Stimulated activated CD8-positive, alpha-beta memory T cell treated with anti-CD3 and anti-CD28 coated beads, Interleukin-2, amount 100 ng/mL, for 48 hours (primary cell): ENCODE data around the gene SLC25A44.

Source experiments
- DNase-seq, 2 donors: peaks; one replicate each; pipeline ENCODE4 v3.0.0-alpha.2; 2020; ENCODE audit warnings: low read depth in 2 of 2

Gene SLC25A44

GRCh38 chr1:156241311-156241811 is 47.5 kb downstream of the SLC25A44 start:
- no peak for DNase-seq

GRCh38 chr1:156241926-156242325 is 48.0 kb downstream of the SLC25A44 start, which contains the start of gene BGLAP:
Gene BGLAP (plus strand): TSS chr1:156242184. CDS start chr1:156242232, 48 bp downstream.
- no peak for DNase-seq

GRCh38 chr1:156242738-156243137 is 48.8 kb downstream of the SLC25A44 start:
- DNase-seq: no peak

- no peak for DNase-seq
Measured at GRCh38 chr1:156244126-156244525, 50.2 kb downstream of the SLC25A44 start.

GRCh38 chr1:156244712-156245111 is 50.8 kb downstream of the SLC25A44 start:
- DNase-seq: no peak

GRCh38 chr1:156245451-156246232 is 51.7 kb downstream of the SLC25A44 start:
- DNase-seq: no peak

GRCh38 chr1:156246241-156246780 is 52.4 kb downstream of the SLC25A44 start:
- no peak for DNase-seq

GRCh38 chr1:156246781-156247459 is 53.0 kb downstream of the SLC25A44 start:
- no peak for DNase-seq

- no peak for DNase-seq
Measured at GRCh38 chr1:156247460-156248322, 53.8 kb downstream of the SLC25A44 start, which contains the start of gene PAQR6. Gene PAQR6 (minus strand): TSS chr1:156248056. CDS start chr1:156246731, 1,325 bp downstream.

GRCh38 chr1:156248323-156248683 is 54.4 kb downstream of the SLC25A44 start:
- DNase-seq: no peak

GRCh38 chr1:156249593-156249992 is 55.7 kb downstream of the SLC25A44 start:
- no peak for DNase-seq

- DNase-seq: no peak
Measured at GRCh38 chr1:156251527-156251926, 57.6 kb downstream of the SLC25A44 start.

- no peak for DNase-seq
Measured at GRCh38 chr1:156253634-156254033, 59.7 kb downstream of the SLC25A44 start.

- DNase-seq: no peak
Measured at GRCh38 chr1:156257711-156258110, 63.8 kb downstream of the SLC25A44 start.

- DNase-seq: no peak
Measured at GRCh38 chr1:156258859-156259258, 65.0 kb downstream of the SLC25A44 start.

GRCh38 chr1:156259805-156260204 is 65.9 kb downstream of the SLC25A44 start:
- DNase-seq: no peak

GRCh38 chr1:156260896-156261295 is 67.0 kb downstream of the SLC25A44 start:
- DNase-seq: no peak
